ENCODE data around the gene VTA1.
A peak's percentile ranks its signal among the peaks of the same experiment; 100 is the strongest.
"Not testable (repeated sequence)": the region's sequence is repeated elsewhere in the genome, so short reads cannot be mapped to it uniquely, and the experiment has no call there.

The VTA1 gene, protein sequence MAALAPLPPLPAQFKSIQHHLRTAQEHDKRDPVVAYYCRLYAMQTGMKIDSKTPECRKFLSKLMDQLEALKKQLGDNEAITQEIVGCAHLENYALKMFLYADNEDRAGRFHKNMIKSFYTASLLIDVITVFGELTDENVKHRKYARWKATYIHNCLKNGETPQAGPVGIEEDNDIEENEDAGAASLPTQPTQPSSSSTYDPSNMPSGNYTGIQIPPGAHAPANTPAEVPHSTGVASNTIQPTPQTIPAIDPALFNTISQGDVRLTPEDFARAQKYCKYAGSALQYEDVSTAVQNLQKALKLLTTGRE

GRCh38 chr6:142146828-142147662 is at the start of gene VTA1, which contains the start of gene NMBR:
Gene VTA1 (plus strand): TSS chr6:142147263. CDS start chr6:142147288, 25 bp downstream.
Gene NMBR (minus strand): TSS chr6:142147122. CDS start chr6:142088658, 58,464 bp downstream.
- peak; percentile 85 for DNase-seq (ENCODE audit: low read depth)

GRCh38 chr6:142104820-142105219 is 42.2 kb upstream of the VTA1 start:
- DNase-seq (ENCODE audit: low read depth), result not testable (repeated sequence)

- DNase-seq (ENCODE audit: low read depth), result not testable (repeated sequence)
These were observed 36.2 kb upstream of the VTA1 start for GRCh38 chr6:142110820-142111219.

- DNase-seq (ENCODE audit: low read depth), result peak; percentile 47
These were observed 34.5 kb upstream of the VTA1 start for GRCh38 chr6:142112451-142113061.

GRCh38 chr6:142117366-142117765 is 29.7 kb upstream of the VTA1 start:
- no peak for DNase-seq (ENCODE audit: low read depth)

DNA sequence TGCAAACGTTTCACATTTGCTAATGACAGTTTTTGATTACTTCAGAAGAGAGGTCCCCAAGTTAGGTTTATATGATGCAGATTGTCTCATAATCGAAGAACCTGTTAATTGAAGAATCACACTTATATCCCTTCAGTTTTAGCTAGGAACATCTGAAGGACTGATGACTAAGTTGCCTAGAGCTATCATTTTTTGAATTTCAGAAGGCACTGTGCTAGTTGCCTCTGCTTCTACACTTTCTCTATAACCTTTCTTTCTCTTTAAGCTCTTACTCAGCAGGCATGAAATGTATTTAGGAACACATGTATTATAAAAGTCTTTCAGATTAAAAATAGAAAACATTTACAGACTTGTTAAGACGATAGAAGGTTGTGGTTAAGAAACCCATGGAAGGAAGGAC is 28.7 kb upstream of the VTA1 start:
- no peak for DNase-seq (ENCODE audit: low read depth)

- no peak for DNase-seq (ENCODE audit: low read depth)
These were observed 28.1 kb upstream of the VTA1 start for GRCh38 chr6:142118925-142119324.

GRCh38 chr6:142121342-142121741 is 25.7 kb upstream of the VTA1 start:
- no peak for DNase-seq (ENCODE audit: low read depth)

DNA sequence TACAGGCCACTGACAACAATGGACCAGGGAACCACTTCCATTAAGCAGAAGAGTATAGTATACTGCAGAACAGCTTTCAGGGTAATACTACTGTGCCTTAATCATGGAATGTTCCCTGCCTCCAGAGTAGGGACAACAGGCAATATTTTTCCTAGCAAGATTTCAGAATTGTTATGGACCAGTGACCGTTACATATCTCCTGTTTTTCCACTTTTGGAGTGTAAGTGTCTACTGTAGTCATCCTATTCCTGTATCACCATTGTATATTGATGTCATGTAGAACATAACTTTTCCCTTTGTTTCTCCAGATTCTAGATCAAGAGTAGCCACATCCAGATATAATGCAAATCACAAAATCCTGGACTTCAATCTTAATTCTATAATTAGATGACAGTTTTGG is 16.2 kb upstream of the VTA1 start:
- DNase-seq (ENCODE audit: low read depth), result no peak

DNA sequence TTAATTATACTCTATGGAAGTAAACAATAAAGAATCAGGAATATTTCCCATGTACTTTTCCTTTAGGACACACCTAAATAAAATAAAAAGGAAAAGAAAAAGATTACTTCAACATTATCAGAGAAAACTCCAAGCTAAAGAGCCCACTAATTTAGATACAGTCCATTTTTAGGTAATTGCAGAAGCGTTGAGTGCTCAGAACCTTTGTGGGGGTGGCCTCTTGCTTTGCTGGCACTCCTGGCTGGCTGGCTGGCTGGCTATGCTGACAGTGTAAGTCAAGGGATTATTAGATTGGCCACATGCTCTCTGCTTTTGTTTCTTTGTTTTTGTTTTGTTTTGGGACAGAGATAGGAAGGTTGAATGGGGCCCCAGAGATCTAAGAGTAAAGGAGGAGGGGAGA is 14.4 kb upstream of the VTA1 start, which contains the start of gene GJE1:
Gene GJE1, plus strand, starts transcription at position 301 of the 400 bp plus-strand sequence. CDS start 234 bp downstream, outside the sequence.
- no peak for DNase-seq (ENCODE audit: low read depth)

DNA sequence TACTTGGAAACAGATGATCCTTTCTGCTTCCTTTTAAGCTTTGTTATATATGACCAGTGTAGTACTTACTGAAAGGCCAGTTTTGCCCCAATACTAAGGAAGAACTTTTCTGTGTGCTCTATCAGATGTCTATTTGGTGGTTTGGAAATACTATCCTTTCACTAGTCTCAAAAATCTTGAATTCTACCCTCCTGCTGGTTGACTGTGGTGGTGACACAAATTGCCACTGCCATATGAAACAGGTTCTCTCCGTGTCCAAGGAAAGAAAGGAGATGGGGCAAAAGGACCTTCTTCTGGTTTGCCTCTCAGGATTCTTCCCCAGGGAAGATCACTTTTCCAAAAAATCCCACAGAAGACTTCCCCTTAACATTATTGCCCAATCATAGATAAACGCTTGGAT is 8.2 kb upstream of the VTA1 start:
- no peak for DNase-seq (ENCODE audit: low read depth)

GRCh38 chr6:142141531-142141930 is 5.5 kb upstream of the VTA1 start:
- not testable (repeated sequence) for DNase-seq (ENCODE audit: low read depth)

- DNase-seq (ENCODE audit: low read depth), result no peak
These were observed 5.7 kb downstream of the VTA1 start for GRCh38 chr6:142152746-142153145.

GRCh38 chr6:142153196-142153595 is 6.1 kb downstream of the VTA1 start:
- DNase-seq (ENCODE audit: low read depth), result no peak

DNA sequence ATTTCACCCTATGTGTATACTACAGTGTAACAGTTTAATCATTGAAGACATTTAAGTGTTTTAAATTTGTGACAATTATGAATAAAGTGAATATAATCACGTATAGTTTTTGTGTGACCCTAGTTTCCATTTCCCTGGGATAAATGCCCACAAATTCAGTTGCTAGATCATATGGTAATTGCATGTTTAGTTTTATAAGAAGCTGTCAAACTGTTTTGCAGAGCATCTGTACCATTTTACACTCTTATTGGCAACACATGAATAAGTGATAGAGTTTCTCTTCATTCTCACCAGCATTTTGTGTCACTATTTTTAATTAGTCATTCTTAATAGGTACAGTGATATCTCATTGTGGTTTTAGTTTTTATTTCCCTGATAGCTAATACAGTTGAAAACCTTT is 7.3 kb downstream of the VTA1 start:
- no peak for DNase-seq (ENCODE audit: low read depth)

DNA sequence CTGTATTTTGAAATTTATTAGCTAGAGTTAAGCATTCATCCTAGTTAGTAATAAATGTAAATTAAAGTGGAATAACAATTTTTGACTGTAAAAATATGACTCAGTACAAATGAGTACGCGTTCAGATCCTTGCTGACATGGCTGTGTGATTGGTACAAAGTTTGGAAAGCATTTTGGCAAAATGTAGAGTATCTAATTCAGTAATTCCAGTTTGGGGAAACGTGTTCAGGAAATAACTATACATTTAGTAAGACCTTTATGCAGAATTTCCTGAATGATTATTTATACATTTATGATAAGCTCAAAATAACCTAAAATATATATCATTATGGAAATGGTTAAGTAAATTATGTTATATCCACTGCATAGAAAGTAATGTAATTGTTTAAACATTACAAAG is 8.0 kb downstream of the VTA1 start:
- no peak for DNase-seq (ENCODE audit: low read depth)

- DNase-seq (ENCODE audit: low read depth), result no peak
These were observed 9.1 kb downstream of the VTA1 start for GRCh38 chr6:142155895-142156757.

DNA sequence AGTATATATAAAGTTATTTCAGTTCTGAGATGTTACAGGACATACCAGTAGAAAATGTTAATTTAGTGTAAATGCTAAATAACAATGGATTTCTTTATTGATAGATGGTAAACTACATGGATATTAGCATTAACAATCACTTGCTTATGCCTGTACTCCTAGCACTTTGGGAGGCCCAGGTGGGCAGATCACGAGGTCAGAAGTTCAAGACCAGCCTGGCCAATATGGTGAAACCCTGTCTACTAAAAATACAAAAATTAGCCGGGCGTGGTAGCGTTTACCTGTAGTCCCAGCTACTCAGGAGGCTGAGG is 9.7 kb downstream of the VTA1 start:
- DNase-seq (ENCODE audit: low read depth), result not testable (repeated sequence)

GRCh38 chr6:142162780-142163179 is 15.7 kb downstream of the VTA1 start:
- DNase-seq (ENCODE audit: low read depth), result no peak

- no peak for DNase-seq (ENCODE audit: low read depth)
These were observed 18.2 kb downstream of the VTA1 start for GRCh38 chr6:142165227-142165626.

GRCh38 chr6:142167071-142167470 is 20.0 kb downstream of the VTA1 start:
- DNase-seq (ENCODE audit: low read depth), result no peak

- no peak for DNase-seq (ENCODE audit: low read depth)
These were observed 20.4 kb downstream of the VTA1 start for GRCh38 chr6:142167486-142167885.
